WTC11 (cell line): ENCODE data around the gene ACSL5. TPM values are rescaled to one million over a fixed set of nuclear protein-coding genes. Genes with fewer than 3 reads are reported as not detected.
"Not testable (repeated sequence)": the region's sequence is repeated elsewhere in the genome, so short reads cannot be mapped to it uniquely, and the experiment has no call there.

ENCODE experiments used
- ATAC-seq: fragments of 200-7000 bp; cut with Tn5 transposase; 2 replicates; pipeline ENCODE4 v1.10.0; 2021; ENCODE audit warnings: mild to moderate bottlenecking, moderate library complexity
- CTCF ChIA-PET: fragments of 300-600 bp; sonication (Branson Sonifier 250); formaldehyde crosslinking; loops from one replicate; lab custom pipeline; 2021; ENCODE audit warnings: antibody characterized with exemption; lab: Charles Lee
- POLR2A ChIA-PET: fragments of 350-600 bp; sonication (Branson Sonifier 250); formaldehyde crosslinking; loops from one replicate; lab custom pipeline; 2021; ENCODE audit warnings: antibody characterized with exemption; lab: Charles Lee
- DNase-seq: peaks from one replicate; pipeline ENCODE4 v3.0.0; 2021; ENCODE audit warnings: low spot score
- H3K27ac Mint-ChIP-seq: 2 replicates; pipeline ENCODE4 v1.8.0; 2021; ENCODE audit warnings: mixed read lengths
- H3K27me3 Mint-ChIP-seq: 2 replicates; pipeline ENCODE4 v1.8.0; 2021; ENCODE audit warnings: low read depth, mild to moderate bottlenecking, moderate library complexity, mixed read lengths
- H3K36me3 Mint-ChIP-seq: 2 replicates; pipeline ENCODE4 v1.8.0; 2021; ENCODE audit warnings: mixed read lengths
- H3K4me1 Mint-ChIP-seq: 2 replicates; pipeline ENCODE4 v1.8.0; 2022; ENCODE audit warnings: mixed read lengths
- H3K4me3 Mint-ChIP-seq: 2 replicates; pipeline ENCODE4 v1.8.0; 2021; ENCODE audit warnings: mild to moderate bottlenecking, moderate library complexity, mixed read lengths
- H3K9me3 Mint-ChIP-seq: 2 replicates; pipeline ENCODE4 v1.8.0; 2021; ENCODE audit warnings: mixed read lengths
- ESRRA ChIP-seq: sonication (generic); formaldehyde crosslinking; IDR thresholded peaks from 2 replicates; pipeline ENCODE4 v1.8.1; 2022; ENCODE audit warnings: mild to moderate bottlenecking, missing genetic modification reagents, borderline replicate concordance
- FOXK1 ChIP-seq: sonication (generic); formaldehyde crosslinking; IDR thresholded peaks from 2 replicates; pipeline ENCODE4 v1.8.0; 2022; ENCODE audit warnings: mild to moderate bottlenecking, moderate library complexity, missing genetic modification reagents
- FOXP1 ChIP-seq: sonication (generic); formaldehyde crosslinking; IDR thresholded peaks from 2 replicates; pipeline ENCODE4 v1.8.0; 2022; ENCODE audit warnings: missing genetic modification reagents, mild to moderate bottlenecking, moderate library complexity, borderline replicate concordance
- GTF2I ChIP-seq: fragments of 250-450 bp; sonication (Bioruptor Pico); conservative IDR thresholded peaks from 2 replicates; pipeline ENCODE4 v1.4.0; 2021; ENCODE audit warnings: mild to moderate bottlenecking
- JAZF1 ChIP-seq: fragments of 250-450 bp; sonication (Bioruptor Pico); IDR thresholded peaks from 2 replicates; pipeline ENCODE4 v1.9.0; 2021; ENCODE audit warnings: moderate library complexity, mild to moderate bottlenecking, inconsistent platforms
- MXD4 ChIP-seq: fragments of 250-450 bp; sonication (Bioruptor Pico); IDR thresholded peaks from 2 replicates; pipeline ENCODE4 v1.8.0; 2021; ENCODE audit warnings: mild to moderate bottlenecking, moderate library complexity, borderline replicate concordance
- NFE2L1 ChIP-seq: sonication (generic); formaldehyde crosslinking; IDR thresholded peaks from 2 replicates; pipeline ENCODE4 v1.8.1; 2023; ENCODE audit warnings: missing genetic modification reagents
- NR1H2 ChIP-seq: sonication (generic); formaldehyde crosslinking; IDR thresholded peaks from 2 replicates; pipeline ENCODE4 v1.9.0; 2021; ENCODE audit warnings: mild to moderate bottlenecking, moderate library complexity, missing genetic modification reagents
- SMAD4 ChIP-seq: sonication (generic); formaldehyde crosslinking; IDR thresholded peaks from 2 replicates; pipeline ENCODE4 v1.8.0; 2022; ENCODE audit warnings: mild to moderate bottlenecking, missing genetic modification reagents
- SP1 ChIP-seq: sonication (generic); formaldehyde crosslinking; conservative IDR thresholded peaks from 2 replicates; pipeline ENCODE4 v1.8.1; 2022; ENCODE audit warnings: missing genetic modification reagents
- TCF7 ChIP-seq: sonication (generic); formaldehyde crosslinking; IDR thresholded peaks from 2 replicates; pipeline ENCODE4 v1.8.0; 2022; ENCODE audit warnings: mild to moderate bottlenecking, low read depth, missing genetic modification reagents, moderate library complexity
- ZNF219 ChIP-seq: sonication (generic); formaldehyde crosslinking; IDR thresholded peaks from 2 replicates; pipeline ENCODE4 v1.8.0; 2023; ENCODE audit warnings: missing genetic modification reagents, mild to moderate bottlenecking, borderline replicate concordance
- ZNF263 ChIP-seq: sonication (generic); formaldehyde crosslinking; IDR thresholded peaks from 2 replicates; pipeline ENCODE4 v1.8.1; 2022; ENCODE audit warnings: low read depth, mild to moderate bottlenecking, moderate library complexity, missing genetic modification reagents
- total RNA-seq: library from RNA; stranded (reverse); gene quantifications from 3 replicates; pipeline ENCODE4 v1.2.3, GENCODE V29; 2021
- TF ChIP-seq, protein P1 (sequence below): fragments of 250-450 bp; sonication (Bioruptor Pico); IDR thresholded peaks from 2 replicates; pipeline ENCODE4 v1.9.0; 2021; ENCODE audit warnings: mild to moderate bottlenecking
- TF ChIP-seq, protein P2 (sequence below): sonication (generic); formaldehyde crosslinking; IDR thresholded peaks from 2 replicates; pipeline ENCODE4 v1.8.0; 2022; ENCODE audit warnings: missing genetic modification reagents
- TF ChIP-seq, protein P3 (sequence below): sonication (generic); formaldehyde crosslinking; IDR thresholded peaks from 2 replicates; pipeline ENCODE4 v1.8.1; 2023; ENCODE audit warnings: mild to moderate bottlenecking, moderate library complexity, missing genetic modification reagents

The ACSL5 gene
- total RNA-seq, 1 experiment from 2014 or later, result 0.22 TPM

DNA sequence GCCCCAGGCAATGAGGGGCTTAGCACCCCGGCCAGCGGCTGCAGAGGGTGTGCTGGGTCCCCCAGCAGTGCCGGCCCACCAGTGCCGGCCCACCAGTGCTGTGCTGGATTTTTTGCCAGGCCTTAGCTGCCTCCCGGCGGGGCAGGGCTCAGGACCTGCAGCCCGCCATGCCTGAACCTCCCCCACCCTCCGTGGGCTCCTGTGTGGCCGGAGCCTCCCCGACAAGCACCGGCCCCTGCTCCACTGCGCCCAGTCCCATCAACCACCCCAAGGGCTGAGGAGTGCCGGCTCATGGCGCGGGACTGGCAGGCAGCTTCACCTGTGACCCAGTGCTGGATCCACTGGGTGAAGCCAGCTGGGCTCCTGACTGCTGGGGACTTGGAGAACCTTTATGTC, 3.5 kb upstream of the ACSL5 start (continued):
- TF ChIP-seq TCF7 (CRISPR knock-in tag) (no peak), GTF2I (CRISPR knock-in tag) (no peak), NR1H2 (CRISPR knock-in tag) (no peak), JAZF1 (no peak), MXD4 (CRISPR knock-in tag) (no peak), FOXP1 (CRISPR knock-in tag) (no peak), ESRRA (no peak), NFE2L1 (CRISPR knock-in tag) (no peak), ZNF263 (CRISPR knock-in tag) (no peak), SMAD4 (CRISPR knock-in tag) (no peak), SP1 (CRISPR knock-in tag) (no peak)
- TF ChIP-seq, protein P1, sequence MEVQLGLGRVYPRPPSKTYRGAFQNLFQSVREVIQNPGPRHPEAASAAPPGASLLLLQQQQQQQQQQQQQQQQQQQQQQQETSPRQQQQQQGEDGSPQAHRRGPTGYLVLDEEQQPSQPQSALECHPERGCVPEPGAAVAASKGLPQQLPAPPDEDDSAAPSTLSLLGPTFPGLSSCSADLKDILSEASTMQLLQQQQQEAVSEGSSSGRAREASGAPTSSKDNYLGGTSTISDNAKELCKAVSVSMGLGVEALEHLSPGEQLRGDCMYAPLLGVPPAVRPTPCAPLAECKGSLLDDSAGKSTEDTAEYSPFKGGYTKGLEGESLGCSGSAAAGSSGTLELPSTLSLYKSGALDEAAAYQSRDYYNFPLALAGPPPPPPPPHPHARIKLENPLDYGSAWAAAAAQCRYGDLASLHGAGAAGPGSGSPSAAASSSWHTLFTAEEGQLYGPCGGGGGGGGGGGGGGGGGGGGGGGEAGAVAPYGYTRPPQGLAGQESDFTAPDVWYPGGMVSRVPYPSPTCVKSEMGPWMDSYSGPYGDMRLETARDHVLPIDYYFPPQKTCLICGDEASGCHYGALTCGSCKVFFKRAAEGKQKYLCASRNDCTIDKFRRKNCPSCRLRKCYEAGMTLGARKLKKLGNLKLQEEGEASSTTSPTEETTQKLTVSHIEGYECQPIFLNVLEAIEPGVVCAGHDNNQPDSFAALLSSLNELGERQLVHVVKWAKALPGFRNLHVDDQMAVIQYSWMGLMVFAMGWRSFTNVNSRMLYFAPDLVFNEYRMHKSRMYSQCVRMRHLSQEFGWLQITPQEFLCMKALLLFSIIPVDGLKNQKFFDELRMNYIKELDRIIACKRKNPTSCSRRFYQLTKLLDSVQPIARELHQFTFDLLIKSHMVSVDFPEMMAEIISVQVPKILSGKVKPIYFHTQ (CRISPR knock-in tag), result no peak
- TF ChIP-seq, all 79 proteins: peak for 0

DNA sequence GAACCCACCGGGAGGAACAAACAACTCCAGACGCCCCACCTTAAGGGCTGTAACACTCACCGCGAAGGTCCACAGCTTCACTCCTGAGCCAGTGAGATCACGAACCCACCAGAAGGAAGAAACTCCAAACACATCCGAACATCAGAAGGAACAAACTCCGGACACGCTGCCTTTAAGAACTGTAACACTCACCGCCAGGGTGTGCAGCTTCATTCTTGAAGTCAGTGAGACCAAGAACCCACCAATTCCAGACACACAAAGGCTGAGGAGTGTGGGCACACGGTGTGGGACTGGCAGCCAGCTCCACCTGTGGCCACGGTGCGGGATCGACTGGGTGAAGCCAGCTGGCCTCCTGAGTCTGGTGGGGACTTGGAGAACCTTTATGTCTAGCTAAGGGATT, 2.6 kb upstream of the ACSL5 start:
- H3K36me3 Mint-ChIP-seq, H3K27me3 Mint-ChIP-seq, H3K4me3 Mint-ChIP-seq, POLR2A ChIA-PET, DNase-seq, CTCF ChIA-PET, ATAC-seq, H3K27ac Mint-ChIP-seq, H3K4me1 Mint-ChIP-seq: not testable (repeated sequence)
- H3K9me3 Mint-ChIP-seq, result peaks cover 20% of the 10 kb centered on the region

DNA sequence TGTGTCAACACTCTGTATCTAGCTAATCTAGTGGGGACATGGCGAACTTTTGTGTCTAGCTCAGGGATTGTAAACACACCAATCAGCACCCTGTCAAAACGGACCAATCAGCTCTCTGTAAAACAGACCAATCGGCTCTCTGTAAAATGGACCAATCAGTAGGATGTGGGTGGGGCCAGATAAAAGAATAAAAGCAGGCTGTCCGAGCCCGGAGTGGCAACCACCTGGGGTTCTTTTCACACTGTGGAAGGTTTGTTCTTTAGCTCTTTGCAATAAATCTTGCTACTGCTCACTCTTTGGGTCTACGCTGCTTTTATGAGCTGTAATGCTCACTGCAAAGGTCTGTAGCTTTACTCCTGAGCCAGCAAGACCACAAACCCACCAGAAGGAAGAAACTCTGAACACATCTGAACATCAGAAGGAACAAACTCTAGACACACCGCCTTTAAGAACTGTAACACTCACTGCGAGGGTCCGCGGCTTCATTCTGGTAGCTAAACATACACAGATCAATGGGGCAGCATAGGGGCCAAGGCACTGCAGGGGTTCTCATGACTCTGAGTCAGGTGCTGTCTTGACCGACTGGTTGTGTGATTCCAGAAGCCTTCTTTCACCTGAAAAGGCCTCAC, 1.6 kb upstream of the ACSL5 start:
- CTCF ChIA-PET, POLR2A ChIA-PET, H3K4me1 Mint-ChIP-seq, H3K36me3 Mint-ChIP-seq, ATAC-seq, DNase-seq, H3K4me3 Mint-ChIP-seq, H3K27me3 Mint-ChIP-seq, H3K27ac Mint-ChIP-seq: not testable (repeated sequence)
- H3K9me3 Mint-ChIP-seq, result peaks cover 20% of the 10 kb centered on the region

DNA sequence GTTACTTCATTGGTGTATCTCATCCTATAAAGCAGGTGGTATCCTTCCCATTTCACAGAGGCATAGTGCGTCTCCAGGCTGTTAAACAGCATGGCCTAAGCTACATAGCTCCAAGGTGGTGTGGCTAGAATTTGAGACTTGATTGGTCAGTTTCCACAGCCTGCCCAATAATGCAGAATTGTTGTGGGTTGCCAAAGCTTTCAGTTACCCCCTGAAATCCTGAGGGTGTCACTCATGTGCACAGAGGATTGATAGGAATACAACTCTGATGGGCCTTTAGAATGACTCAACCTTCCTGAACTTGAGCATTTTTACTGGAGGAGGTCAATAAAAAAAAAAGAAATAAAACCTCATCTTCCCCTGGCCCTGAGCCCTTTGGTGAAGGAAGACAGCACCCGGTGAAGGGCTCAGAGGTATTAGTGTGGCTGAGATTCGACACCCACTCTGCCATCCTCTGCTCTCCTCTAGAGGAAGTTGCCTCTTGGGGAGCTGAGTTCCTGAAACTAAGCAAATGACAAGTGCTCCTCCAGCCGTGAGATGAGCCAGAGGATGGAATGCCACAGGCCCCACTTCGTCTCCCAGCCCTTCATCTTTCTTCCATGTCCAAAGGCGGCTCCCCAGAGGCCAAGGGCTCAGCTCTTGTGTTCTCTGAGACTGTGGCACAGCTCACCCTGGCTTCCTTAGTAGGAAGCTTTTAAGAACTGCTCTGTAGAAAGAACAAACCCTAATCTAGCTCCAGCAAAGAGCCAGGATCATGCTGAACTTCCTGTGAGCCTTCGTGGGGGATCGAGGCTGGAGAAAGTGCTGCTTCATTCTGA, 1.0 kb downstream of the ACSL5 start:
- DNase-seq, result no peak
- POLR2A ChIA-PET, result no interaction called here
- Mint-ChIP-seq H3K4me1 (peaks cover 7% of the 10 kb centered on the region; the same call in 1 of the 2 replicates), H3K27me3 (no peaks in the 10 kb centered on the region; the same call in 1 of the 2 replicates), H3K9me3 (peaks cover 20% of the 10 kb centered on the region), H3K4me3 (no peak overlapping the region), H3K36me3 (peaks cover 2% of the 10 kb centered on the region; the same call in 1 of the 2 replicates), H3K27ac (no peak overlapping the region)
- peak; percentile 63 for ATAC-seq
- CTCF ChIA-PET, result interaction anchor here (1.0 kb wide), 2 partner anchors 67 to 97 kb away, joined by 3 to 4 read pairs; no protein-coding TSS in a partner anchor
- TF ChIP-seq SP1 (CRISPR knock-in tag) (no peak), ZNF219 (CRISPR knock-in tag) (no peak), FOXK1 (CRISPR knock-in tag) (no peak)
- TF ChIP-seq, protein P2, sequence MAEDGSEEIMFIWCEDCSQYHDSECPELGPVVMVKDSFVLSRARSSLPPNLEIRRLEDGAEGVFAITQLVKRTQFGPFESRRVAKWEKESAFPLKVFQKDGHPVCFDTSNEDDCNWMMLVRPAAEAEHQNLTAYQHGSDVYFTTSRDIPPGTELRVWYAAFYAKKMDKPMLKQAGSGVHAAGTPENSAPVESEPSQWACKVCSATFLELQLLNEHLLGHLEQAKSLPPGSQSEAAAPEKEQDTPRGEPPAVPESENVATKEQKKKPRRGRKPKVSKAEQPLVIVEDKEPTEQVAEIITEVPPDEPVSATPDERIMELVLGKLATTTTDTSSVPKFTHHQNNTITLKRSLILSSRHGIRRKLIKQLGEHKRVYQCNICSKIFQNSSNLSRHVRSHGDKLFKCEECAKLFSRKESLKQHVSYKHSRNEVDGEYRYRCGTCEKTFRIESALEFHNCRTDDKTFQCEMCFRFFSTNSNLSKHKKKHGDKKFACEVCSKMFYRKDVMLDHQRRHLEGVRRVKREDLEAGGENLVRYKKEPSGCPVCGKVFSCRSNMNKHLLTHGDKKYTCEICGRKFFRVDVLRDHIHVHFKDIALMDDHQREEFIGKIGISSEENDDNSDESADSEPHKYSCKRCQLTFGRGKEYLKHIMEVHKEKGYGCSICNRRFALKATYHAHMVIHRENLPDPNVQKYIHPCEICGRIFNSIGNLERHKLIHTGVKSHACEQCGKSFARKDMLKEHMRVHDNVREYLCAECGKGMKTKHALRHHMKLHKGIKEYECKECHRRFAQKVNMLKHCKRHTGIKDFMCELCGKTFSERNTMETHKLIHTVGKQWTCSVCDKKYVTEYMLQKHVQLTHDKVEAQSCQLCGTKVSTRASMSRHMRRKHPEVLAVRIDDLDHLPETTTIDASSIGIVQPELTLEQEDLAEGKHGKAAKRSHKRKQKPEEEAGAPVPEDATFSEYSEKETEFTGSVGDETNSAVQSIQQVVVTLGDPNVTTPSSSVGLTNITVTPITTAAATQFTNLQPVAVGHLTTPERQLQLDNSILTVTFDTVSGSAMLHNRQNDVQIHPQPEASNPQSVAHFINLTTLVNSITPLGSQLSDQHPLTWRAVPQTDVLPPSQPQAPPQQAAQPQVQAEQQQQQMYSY (CRISPR knock-in tag), result no peak
- TF ChIP-seq, protein P3, sequence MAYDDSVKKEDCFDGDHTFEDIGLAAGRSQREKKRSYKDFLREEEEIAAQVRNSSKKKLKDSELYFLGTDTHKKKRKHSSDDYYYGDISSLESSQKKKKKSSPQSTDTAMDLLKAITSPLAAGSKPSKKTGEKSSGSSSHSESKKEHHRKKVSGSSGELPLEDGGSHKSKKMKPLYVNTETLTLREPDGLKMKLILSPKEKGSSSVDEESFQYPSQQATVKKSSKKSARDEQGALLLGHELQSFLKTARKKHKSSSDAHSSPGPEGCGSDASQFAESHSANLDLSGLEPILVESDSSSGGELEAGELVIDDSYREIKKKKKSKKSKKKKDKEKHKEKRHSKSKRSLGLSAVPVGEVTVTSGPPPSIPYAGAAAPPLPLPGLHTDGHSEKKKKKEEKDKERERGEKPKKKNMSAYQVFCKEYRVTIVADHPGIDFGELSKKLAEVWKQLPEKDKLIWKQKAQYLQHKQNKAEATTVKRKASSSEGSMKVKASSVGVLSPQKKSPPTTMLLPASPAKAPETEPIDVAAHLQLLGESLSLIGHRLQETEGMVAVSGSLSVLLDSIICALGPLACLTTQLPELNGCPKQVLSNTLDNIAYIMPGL (CRISPR knock-in tag), result no peak
